ENCODE results near the gene ETV7. TPM values are rescaled to one million over a fixed set of nuclear protein-coding genes. Genes with fewer than 3 reads are reported as not detected.
A peak's percentile ranks its signal among the peaks of the same experiment; 100 is the strongest.

ETV7 gene
- total and polyA plus RNA-seq, 2 donors (not counting 1 experiment from before 2014, with no cell fraction given) = 0.96 to 2.0 TPM

GRCh38 chr6:36422714-36423100 lies 35.2 kb upstream of the ETV7 start:
- DNase-seq (no peak), ATAC-seq (ENCODE audit: low read depth) (no peak)
- Histone ChIP-seq H4K20me1 (ENCODE audit: control insufficient read depth, insufficient read depth, low read length, poor library complexity, severe bottlenecking) (no peaks in the 10 kb centered on the region), H3K4me3 (ENCODE audit: control extremely low read depth in 1 of 5, extremely low read depth in 1 of 5, insufficient read depth in 1 of 5, low read depth in 2 of 5, low read length in 4 of 5) (peak overlapping the region; percentile 63 to 81 (median 70)), H3K27me3 (replicated peaks in 1 of 4; ENCODE audit: control extremely low read depth in 1 of 4, control insufficient read depth in 3 of 4, insufficient read depth in 4 of 4, low read length in 3 of 4) (no peaks in the 10 kb centered on the region), H3K79me2 (ENCODE audit: control insufficient read depth, insufficient read depth, low read length) (no peaks in the 10 kb centered on the region), H3K4me2 (replicated peaks; ENCODE audit: low read depth, low read length, poor library complexity, severe bottlenecking) (peak overlapping the region; percentile 81), H3K9me3 (ENCODE audit: control extremely low read depth in 1 of 3, control insufficient read depth in 2 of 3, insufficient read depth in 1 of 3, low read length in 2 of 3) (no peaks in the 10 kb centered on the region), H3K36me3 (replicated peaks in 1 of 2; ENCODE audit: control extremely low read depth in 1 of 2, control insufficient read depth in 1 of 2, extremely low read depth in 1 of 2, insufficient read depth in 2 of 2, low read length in 1 of 2) (no peaks in the 10 kb centered on the region), H3K9ac (ENCODE audit: low read length) (peak overlapping the region; percentile 74), H3K4me1 (ENCODE audit: control insufficient read depth in 2 of 2, insufficient read depth in 2 of 2, low read length in 2 of 2) (peaks cover 9 to 14% of the 10 kb centered on the region in 2 donors), H3K27ac (ENCODE audit: low read length in 2 of 2) (peak overlapping the region; percentile 57 to 68), H2AFZ (ENCODE audit: insufficient read depth, low read depth, low read length, poor library complexity, severe bottlenecking) (peak overlapping the region; percentile 98)
- peak overlapping the region; percentile 94 for H3K27ac Mint-ChIP-seq
- H3K27me3 Mint-ChIP-seq = no peaks in the 10 kb centered on the region
- H3K4me1 Mint-ChIP-seq = peaks cover 17% of the 10 kb centered on the region
- POLR2A ChIA-PET = interaction anchor here (0.6 to 1.2 kb wide), 2 partner anchors 21 to 92 kb away, joined by 3 to 6 read pairs; partner anchors contain the start of gene KCTD20
- WGBS (ENCODE audit: insufficient coverage) = 25% methylated on average over 2 of the region's 4 CpGs
- TF ChIP-seq EZH2 (IDR thresholded peaks at IDR 0.05; ENCODE audit: borderline replicate concordance, insufficient read depth, low read depth, low read length, poor library complexity, severe bottlenecking) = no peak
- TF ChIP-seq, protein P1, sequence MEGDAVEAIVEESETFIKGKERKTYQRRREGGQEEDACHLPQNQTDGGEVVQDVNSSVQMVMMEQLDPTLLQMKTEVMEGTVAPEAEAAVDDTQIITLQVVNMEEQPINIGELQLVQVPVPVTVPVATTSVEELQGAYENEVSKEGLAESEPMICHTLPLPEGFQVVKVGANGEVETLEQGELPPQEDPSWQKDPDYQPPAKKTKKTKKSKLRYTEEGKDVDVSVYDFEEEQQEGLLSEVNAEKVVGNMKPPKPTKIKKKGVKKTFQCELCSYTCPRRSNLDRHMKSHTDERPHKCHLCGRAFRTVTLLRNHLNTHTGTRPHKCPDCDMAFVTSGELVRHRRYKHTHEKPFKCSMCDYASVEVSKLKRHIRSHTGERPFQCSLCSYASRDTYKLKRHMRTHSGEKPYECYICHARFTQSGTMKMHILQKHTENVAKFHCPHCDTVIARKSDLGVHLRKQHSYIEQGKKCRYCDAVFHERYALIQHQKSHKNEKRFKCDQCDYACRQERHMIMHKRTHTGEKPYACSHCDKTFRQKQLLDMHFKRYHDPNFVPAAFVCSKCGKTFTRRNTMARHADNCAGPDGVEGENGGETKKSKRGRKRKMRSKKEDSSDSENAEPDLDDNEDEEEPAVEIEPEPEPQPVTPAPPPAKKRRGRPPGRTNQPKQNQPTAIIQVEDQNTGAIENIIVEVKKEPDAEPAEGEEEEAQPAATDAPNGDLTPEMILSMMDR (IDR thresholded peaks at IDR 0.05) = no peak
- intact Hi-C loops (cut with micrococcal nuclease) = loop anchor here (1.0 to 10.0 kb wide), 8 partner anchors 20 to 432 kb away; partner anchors contain the start of genes KCTD20, PXT1, SRSF3 and STK38
- CTCF ChIA-PET = interaction anchor here (0.6 to 3.8 kb wide), 15 partner anchors 17 to 429 kb away, joined by 3 to 29 read pairs (median 5); partner anchors contain the start of gene SRSF3
- H3K9me3 Mint-ChIP-seq (ENCODE audit: insufficient read depth) = no peaks in the 10 kb centered on the region
- peak overlapping the region; percentile 97 for H3K4me3 Mint-ChIP-seq

GRCh38 chr6:36419310-36419709 lies 31.8 kb upstream of the ETV7 start:
- no peak overlapping the region for H2AFZ ChIP-seq (ENCODE audit: insufficient read depth, low read depth, low read length, poor library complexity, severe bottlenecking)
- CTCF ChIA-PET = interaction anchor here (0.6 to 1.5 kb wide), 3 partner anchors 10 to 576 kb away, joined by 4 to 7 read pairs (median 4); no protein-coding TSS in a partner anchor

More at GRCh38 chr6:36419310-36419709, 31.8 kb upstream of the ETV7 start:
- H3K27ac ChIP-seq (ENCODE audit: low read length in 2 of 2) = no peak overlapping the region
- H3K4me1 ChIP-seq (ENCODE audit: control insufficient read depth in 2 of 2, insufficient read depth in 2 of 2, low read length in 2 of 2) = peaks cover 9 to 14% of the 10 kb centered on the region in 2 donors
- no peak overlapping the region for H3K4me2 ChIP-seq (replicated peaks; ENCODE audit: low read depth, low read length, poor library complexity, severe bottlenecking)
- Mint-ChIP-seq H3K9me3 (ENCODE audit: insufficient read depth) (no peaks in the 10 kb centered on the region), H3K4me3 (no peak overlapping the region), H3K27ac (no peak overlapping the region), H3K27me3 (peaks cover 3% of the 10 kb centered on the region), H3K4me1 (peaks cover 17% of the 10 kb centered on the region)
- H3K79me2 ChIP-seq (ENCODE audit: control insufficient read depth, insufficient read depth, low read length) = no peaks in the 10 kb centered on the region
- no peaks in the 10 kb centered on the region for H4K20me1 ChIP-seq (ENCODE audit: control insufficient read depth, insufficient read depth, low read length, poor library complexity, severe bottlenecking)
- ATAC-seq (ENCODE audit: low read depth) (no peak), DNase-seq (no peak)
- H3K27me3 ChIP-seq (replicated peaks in 1 of 4; ENCODE audit: control extremely low read depth in 1 of 4, control insufficient read depth in 3 of 4, insufficient read depth in 4 of 4, low read length in 3 of 4) = no peaks in the 10 kb centered on the region
- no peaks in the 10 kb centered on the region for H3K9me3 ChIP-seq (ENCODE audit: control extremely low read depth in 1 of 3, control insufficient read depth in 2 of 3, insufficient read depth in 1 of 3, low read length in 2 of 3)
- no peak for TF ChIP-seq EZH2 (IDR thresholded peaks at IDR 0.05; ENCODE audit: borderline replicate concordance, insufficient read depth, low read depth, low read length, poor library complexity, severe bottlenecking)
- TF ChIP-seq, protein P1 (IDR thresholded peaks at IDR 0.05) = no peak
- no CpG with 5 or more reads among the region's 1 CpG for WGBS (ENCODE audit: insufficient coverage)
- no peak overlapping the region for H3K4me3 ChIP-seq (ENCODE audit: control extremely low read depth in 1 of 5, extremely low read depth in 1 of 5, insufficient read depth in 1 of 5, low read depth in 2 of 5, low read length in 4 of 5)
- H3K9ac ChIP-seq (ENCODE audit: low read length) = no peak overlapping the region
- H3K36me3 ChIP-seq (replicated peaks in 1 of 2; ENCODE audit: control extremely low read depth in 1 of 2, control insufficient read depth in 1 of 2, extremely low read depth in 1 of 2, insufficient read depth in 2 of 2, low read length in 1 of 2) = no peaks in the 10 kb centered on the region
- intact Hi-C loops (cut with micrococcal nuclease) = no loop called here
- POLR2A ChIA-PET = interaction anchor here (0.7 kb wide), 1 partner anchor 11 kb away, joined by 3 read pairs; no protein-coding TSS in a partner anchor

Measured in B cell (primary cell).